ENCODE results near the gene ATXN1L. TPM values are rescaled to one million over a fixed set of nuclear protein-coding genes. Genes with fewer than 3 reads are reported as not detected.

Gene ATXN1L
- 29.7 TPM for total RNA-seq
- long read RNA-seq, full-length matches to known transcripts: 2 of 6 reads
- long read RNA-seq, partial matches to known transcripts: 0 of 6 reads
- long read RNA-seq, other reads (novel, unspliced or antisense): 4 of 6 reads

- intact Hi-C loops (cut with DNase I): no loop called here
- peak; percentile 98 to 99 for ATAC-seq
These were observed at the start of gene ATXN1L for GRCh38 chr16:71845639-71846430. TSS of gene ATXN1L (plus strand) at chr16:71845976. CDS start at chr16:71849741, 3,765 bp downstream.

GRCh38 chr16:71796501-71797097 lies 49.2 kb upstream of the ATXN1L start:
- no peak for TF ChIP-seq CTCF (IDR thresholded peaks at IDR 0.05)
- Histone ChIP-seq H3K27ac (no peak overlapping the region), H3K36me3 (peaks cover 50% of the 10 kb centered on the region), H3K4me1 (peaks cover 22% of the 10 kb centered on the region), H3K9me3 (no peaks in the 10 kb centered on the region), H3K4me3 (no peak overlapping the region), H3K27me3 (ENCODE audit: low read depth) (no peaks in the 10 kb centered on the region)
- no peak for ATAC-seq
- intact Hi-C loops (cut with DNase I): no loop called here
- no peak for DNase-seq

More at GRCh38 chr16:71845639-71846430, at the start of gene ATXN1L:
- peaks cover 31% of the 10 kb centered on the region for H3K36me3 ChIP-seq
- H3K4me3 ChIP-seq: peak within 1 kb of the TSS; percentile 100
- H3K27me3 ChIP-seq (ENCODE audit: low read depth): no peaks in the 10 kb centered on the region
- H3K27ac ChIP-seq: peak within 1 kb of the TSS; percentile 89
- peaks cover 15% of the 10 kb centered on the region for H3K4me1 ChIP-seq
- no peak for TF ChIP-seq CTCF (IDR thresholded peaks at IDR 0.05)
- DNase-seq: peak; percentile 94
- H3K9me3 ChIP-seq: no peaks in the 10 kb centered on the region

- no peak for DNase-seq
- Histone ChIP-seq H3K4me1 (peaks cover 46% of the 10 kb centered on the region), H3K27me3 (ENCODE audit: low read depth) (no peaks in the 10 kb centered on the region), H3K36me3 (peaks cover 52% of the 10 kb centered on the region), H3K27ac (no peak overlapping the region), H3K9me3 (no peaks in the 10 kb centered on the region), H3K4me3 (no peak overlapping the region)
- intact Hi-C loops (cut with DNase I): no loop called here
- no peak for TF ChIP-seq CTCF (IDR thresholded peaks at IDR 0.05)
- ATAC-seq: no peak
These were observed 42.5 kb upstream of the ATXN1L start for GRCh38 chr16:71803305-71803690.

GRCh38 chr16:71807905-71808592 lies 37.7 kb upstream of the ATXN1L start:
- ATAC-seq: peak; percentile 37 to 44
- no peaks in the 10 kb centered on the region for H3K9me3 ChIP-seq
- no peaks in the 10 kb centered on the region for H3K27me3 ChIP-seq (ENCODE audit: low read depth)
- peaks cover 15% of the 10 kb centered on the region for H3K36me3 ChIP-seq
- H3K27ac ChIP-seq: peak overlapping the region; percentile 95
- peaks cover 47% of the 10 kb centered on the region for H3K4me1 ChIP-seq
- intact Hi-C loops (cut with DNase I): no loop called here
- no peak for DNase-seq
- H3K4me3 ChIP-seq: peak overlapping the region; percentile 71
- TF ChIP-seq CTCF (IDR thresholded peaks at IDR 0.05): no peak

Measured in lower lobe of right lung (tissue), 2 donors.